ENCODE measurements around the gene SNRPN.

DNA sequence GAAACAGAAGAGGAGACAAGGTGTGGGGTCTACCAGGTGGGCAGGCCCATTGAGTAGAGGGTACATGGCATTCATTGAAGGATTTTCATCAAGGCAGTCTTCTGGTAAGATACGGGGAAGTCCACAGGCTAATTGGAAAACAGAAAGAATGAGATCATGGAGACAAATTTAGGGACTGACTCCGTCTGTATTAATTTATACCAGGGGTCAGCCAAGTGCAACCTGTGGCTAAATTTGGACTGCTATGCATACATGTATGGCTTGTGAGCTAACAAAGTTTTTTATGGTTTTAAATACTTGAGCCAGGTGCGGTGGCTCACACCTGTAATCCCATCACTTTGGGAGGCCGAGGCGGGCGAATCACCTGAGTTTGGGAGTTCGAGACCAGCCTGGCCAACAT, 21.1 kb upstream of the SNRPN start:
- TF ChIP-seq NFRKB (IDR thresholded peaks at IDR 0.05; ENCODE audit: low read depth) (no peak), MTF1 (CRISPR knock-in tag; IDR thresholded peaks at IDR 0.05; ENCODE audit: borderline replicate concordance) (no peak), PHF8 (IDR thresholded peaks at IDR 0.05; ENCODE audit: borderline replicate concordance, low read length) (no peak), JUN (IDR thresholded peaks at IDR 0.05; ENCODE audit: borderline replicate concordance, low read depth, low read length) (no peak), JUN (CRISPR knock-in tag; IDR thresholded peaks at IDR 0.05; ENCODE audit: borderline replicate concordance) (no peak), HMG20B (CRISPR knock-in tag; IDR thresholded peaks at IDR 0.05) (no peak), POLR2A (conservative IDR thresholded peaks at IDR 0.05) (no peak), ESRRA (IDR thresholded peaks at IDR 0.05; ENCODE audit: borderline replicate concordance, low read depth) (no peak), HMGN3 (IDR thresholded peaks at IDR 0.05; ENCODE audit: borderline replicate concordance, extremely low read depth, insufficient read length, low read depth, low read length) (no peak), POLR2AphosphoS5 (IDR thresholded peaks at IDR 0.05; ENCODE audit: control insufficient read depth, insufficient read depth, low read depth, low read length) (no peak), HNRNPH1 (optimal IDR thresholded peaks at IDR 0.05; ENCODE audit: low read depth, low read length) (no peak), BDP1 (IDR thresholded peaks at IDR 0.05; ENCODE audit: insufficient read depth, insufficient read length) (no peak)
- TF ChIP-seq, protein P1, sequence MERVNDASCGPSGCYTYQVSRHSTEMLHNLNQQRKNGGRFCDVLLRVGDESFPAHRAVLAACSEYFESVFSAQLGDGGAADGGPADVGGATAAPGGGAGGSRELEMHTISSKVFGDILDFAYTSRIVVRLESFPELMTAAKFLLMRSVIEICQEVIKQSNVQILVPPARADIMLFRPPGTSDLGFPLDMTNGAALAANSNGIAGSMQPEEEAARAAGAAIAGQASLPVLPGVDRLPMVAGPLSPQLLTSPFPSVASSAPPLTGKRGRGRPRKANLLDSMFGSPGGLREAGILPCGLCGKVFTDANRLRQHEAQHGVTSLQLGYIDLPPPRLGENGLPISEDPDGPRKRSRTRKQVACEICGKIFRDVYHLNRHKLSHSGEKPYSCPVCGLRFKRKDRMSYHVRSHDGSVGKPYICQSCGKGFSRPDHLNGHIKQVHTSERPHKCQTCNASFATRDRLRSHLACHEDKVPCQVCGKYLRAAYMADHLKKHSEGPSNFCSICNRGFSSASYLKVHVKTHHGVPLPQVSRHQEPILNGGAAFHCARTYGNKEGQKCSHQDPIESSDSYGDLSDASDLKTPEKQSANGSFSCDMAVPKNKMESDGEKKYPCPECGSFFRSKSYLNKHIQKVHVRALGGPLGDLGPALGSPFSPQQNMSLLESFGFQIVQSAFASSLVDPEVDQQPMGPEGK (CRISPR knock-in tag; IDR thresholded peaks at IDR 0.05; ENCODE audit: borderline replicate concordance) = no peak
